Gastroesophageal sphincter (tissue), 3 donors: ENCODE results near the gene SNX9.

Experiments
- CTCF ChIP-seq, 4 experiments: fragments of 200-600 bp in 2 of 4; fragments of 450-650 bp in 2 of 4; sonication (generic) in 1 of 4; IDR thresholded peaks; one replicate each; pipeline ENCODE4 v1.5.1; 2017 to 2019; ENCODE audit warnings: antibody characterized with exemption in 4 of 4, mild to moderate bottlenecking in 2 of 4, moderate library complexity in 2 of 4
- EP300 ChIP-seq: sonication (generic); formaldehyde crosslinking; IDR thresholded peaks from one replicate; pipeline ENCODE4 v1.6.1; 2017; ENCODE audit warnings: antibody characterized with exemption, mild to moderate bottlenecking
- POLR2A ChIP-seq, 2 donors: fragments of 450-650 bp; IDR thresholded peaks; one replicate each; pipeline ENCODE4 v1.6.1; 2017; ENCODE audit warnings: antibody characterized with exemption in 2 of 2, mild to moderate bottlenecking in 2 of 2, moderate library complexity in 1 of 2
- POLR2AphosphoS5 ChIP-seq: sonication (generic); formaldehyde crosslinking; IDR thresholded peaks from one replicate; pipeline ENCODE4 v1.6.1; 2017; ENCODE audit warnings: antibody characterized with exemption

DNA sequence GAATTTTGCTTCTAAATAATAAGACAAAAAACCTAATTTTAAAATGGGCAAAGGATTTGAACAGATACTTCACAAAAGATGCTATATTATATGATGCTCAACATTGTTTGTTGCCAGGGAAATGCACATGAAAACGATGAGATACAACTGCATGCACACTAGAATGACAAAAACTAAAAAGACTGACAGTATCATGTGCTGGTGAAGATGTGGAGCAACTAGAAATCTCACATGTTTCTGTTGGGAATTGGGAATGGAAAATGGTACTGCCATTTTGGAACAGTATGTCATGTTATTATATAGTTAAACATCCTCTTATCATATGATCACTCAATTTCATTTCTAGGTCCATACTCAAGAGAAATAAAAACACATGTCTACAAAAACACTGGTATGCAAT is 13.4 kb upstream of the SNX9 start:
- TF ChIP-seq POLR2A (IDR thresholded peaks at IDR 0.05) (no peak), CTCF (IDR thresholded peaks at IDR 0.05) (no peak), POLR2AphosphoS5 (no peak), EP300 (no peak)
